Prostate gland (tissue), 2 donors: ENCODE results near the gene RLN3. TPM values are rescaled to one million over a fixed set of nuclear protein-coding genes. Genes with fewer than 3 reads are reported as not detected.

Experiments used
- DNase-seq: peaks from one replicate; pipeline ENCODE4 v3.0.0-alpha.2; 2019; ENCODE audit warnings: low spot score
- H3K27ac ChIP-seq, 2 donors: fragments of 200-600 bp; sonication (generic); 2 replicates each; pipeline ENCODE4 v1.5.1; 2017 to 2019
- H3K27me3 ChIP-seq: fragments of 200-600 bp; sonication (generic); replicated peaks from 2 replicates; pipeline ENCODE4 v1.5.1; 2019; ENCODE audit not compliant: insufficient read depth
- H3K36me3 ChIP-seq, 2 donors: fragments of 200-600 bp; sonication (generic); 1 replicate in 1 of 2; 2 replicates in 1 of 2; pipeline versions ENCODE4 v1.5.1 to v1.8.1; 2017 to 2019
- H3K4me1 ChIP-seq: fragments of 200-600 bp; sonication (generic); replicated peaks from 2 replicates; pipeline ENCODE4 v1.5.1; 2019
- H3K4me3 ChIP-seq, 2 donors: fragments of 200-600 bp; sonication (generic); 2 replicates each; pipeline ENCODE4 v1.5.1; 2017 to 2019
- H3K9me3 ChIP-seq: fragments of 200-600 bp; sonication (generic); 2 replicates; pipeline ENCODE4 v1.5.1; 2017
- CTCF ChIP-seq, 4 experiments: fragments of 200-600 bp in 2 of 4; fragments of 450-650 bp in 2 of 4; sonication (generic) in 2 of 4; IDR thresholded peaks; 1 replicate in 3 of 4; 2 replicates in 1 of 4; pipeline ENCODE4 v1.5.1; 2016 to 2019; ENCODE audit warnings: antibody characterized with exemption in 4 of 4, mild to moderate bottlenecking in 2 of 4, moderate library complexity in 2 of 4
- POLR2A ChIP-seq: fragments of 450-650 bp; IDR thresholded peaks from one replicate; pipeline ENCODE4 v1.6.1; 2016; ENCODE audit warnings: antibody characterized with exemption, mild to moderate bottlenecking
- POLR2AphosphoS5 ChIP-seq: sonication (generic); formaldehyde crosslinking; IDR thresholded peaks from one replicate; pipeline ENCODE4 v1.6.1; 2017; ENCODE audit warnings: antibody characterized with exemption
- WGBS: methylation state at CpG from one replicate; pipeline ENCODE4 v1.1.5; 2018; 5-methylcytosine and 5-hydroxymethylcytosine counted together
- intact Hi-C: fragments of 100-400 bp; cut with DNase I; formaldehyde crosslinking; loops from one replicate; pipeline ENCODE4 v1.14.2; 2022
- total RNA-seq, 2 donors: library from RNA; depleted of rRNA; stranded (reverse); fragments of >200 nt; gene quantifications; one replicate each; pipeline ENCODE4 v1.1.0, GENCODE V29; 2016

RLN3 gene
- not detected for total RNA-seq

GRCh38 chr19:14027856-14028450, at the start of gene RLN3:
TSS of gene RLN3 (plus strand) at chr19:14028148. CDS start at chr19:14028205, 57 bp downstream.
- H3K27ac ChIP-seq: no peak within 1 kb of the TSS

GRCh38 chr19:13978351-13979243, 49.4 kb upstream of the RLN3 start:
- peak overlapping the region; percentile 37 to 47 for H3K4me3 ChIP-seq
- peaks cover 7% of the 10 kb centered on the region for H3K4me1 ChIP-seq
- no peaks in the 10 kb centered on the region for H3K36me3 ChIP-seq
- 2% methylated on average over 74 of the region's 74 CpGs for WGBS
- H3K9me3 ChIP-seq: no peaks in the 10 kb centered on the region
- no peaks in the 10 kb centered on the region for H3K27me3 ChIP-seq
- H3K27ac ChIP-seq: peak overlapping the region; percentile 67 to 74
- intact Hi-C loops: no loop called here
- TF ChIP-seq POLR2AphosphoS5 (peak; percentile 38), CTCF (IDR thresholded peaks at IDR 0.05) (no peak), POLR2A (peak; percentile 26)
- DNase-seq: peak; percentile 81

More at GRCh38 chr19:14027856-14028450, at the start of gene RLN3:
- intact Hi-C loops: no loop called here
- DNase-seq: no peak
- Histone ChIP-seq H3K36me3 (no peaks in the 10 kb centered on the region), H3K9me3 (no peaks in the 10 kb centered on the region), H3K4me1 (no peaks in the 10 kb centered on the region), H3K4me3 (no peak within 1 kb of the TSS), H3K27me3 (no peaks in the 10 kb centered on the region)
- WGBS: 73% methylated on average over 24 of the region's 24 CpGs
- no peak for TF ChIP-seq CTCF (IDR thresholded peaks at IDR 0.05)
- no peak for TF ChIP-seq POLR2AphosphoS5
- no peak for TF ChIP-seq POLR2A

GRCh38 chr19:13979244-13979615, 48.7 kb upstream of the RLN3 start:
- WGBS: 15% methylated on average over 10 of the region's 12 CpGs
- Histone ChIP-seq H3K27me3 (no peaks in the 10 kb centered on the region), H3K9me3 (no peaks in the 10 kb centered on the region), H3K27ac (peak overlapping the region; percentile 67 to 74), H3K4me3 (peak overlapping the region; percentile 37 to 47), H3K4me1 (peaks cover 7% of the 10 kb centered on the region), H3K36me3 (no peaks in the 10 kb centered on the region)
- TF ChIP-seq POLR2AphosphoS5 (no peak), CTCF (IDR thresholded peaks at IDR 0.05) (no peak), POLR2A (no peak)
- no peak for DNase-seq
- intact Hi-C loops: no loop called here

GRCh38 chr19:13979686-13980085, 48.3 kb upstream of the RLN3 start:
- Histone ChIP-seq H3K9me3 (no peaks in the 10 kb centered on the region), H3K4me1 (peaks cover 7% of the 10 kb centered on the region), H3K36me3 (no peaks in the 10 kb centered on the region), H3K4me3 (peak overlapping the region in 1 of 2 donors; percentile 47), H3K27ac (no peak overlapping the region), H3K27me3 (no peaks in the 10 kb centered on the region)
- TF ChIP-seq POLR2AphosphoS5 (no peak), POLR2A (no peak), CTCF (IDR thresholded peaks at IDR 0.05) (no peak)
- DNase-seq: no peak
- intact Hi-C loops: no loop called here
- WGBS: 76% methylated on average over 11 of the region's 12 CpGs

- TF ChIP-seq CTCF (IDR thresholded peaks at IDR 0.05) (no peak), POLR2A (no peak), POLR2AphosphoS5 (no peak)
- H3K36me3 ChIP-seq: no peaks in the 10 kb centered on the region
These were observed 47.6 kb upstream of the RLN3 start for GRCh38 chr19:13980340-13980739.

More at GRCh38 chr19:13980340-13980739, 47.6 kb upstream of the RLN3 start:
- Histone ChIP-seq H3K4me3 (no peak overlapping the region), H3K27ac (no peak overlapping the region), H3K9me3 (no peaks in the 10 kb centered on the region), H3K4me1 (peaks cover 7% of the 10 kb centered on the region), H3K27me3 (no peaks in the 10 kb centered on the region)
- WGBS: 90% methylated on average over 15 of the region's 15 CpGs
- intact Hi-C loops: no loop called here
- no peak for DNase-seq
